HepG2 (cell line): ENCODE results near the gene TRIM31. TPM values are rescaled to one million over a fixed set of nuclear protein-coding genes. Genes with fewer than 3 reads are reported as not detected.
A peak's percentile ranks its signal among the peaks of the same experiment; 100 is the strongest.

Source experiments
- EEA1 ChIP-seq: sonication (generic); formaldehyde crosslinking; IDR thresholded peaks from 2 replicates; pipeline ENCODE4 v1.5.1; 2020; ENCODE audit warnings: mild to moderate bottlenecking, missing genetic modification reagents, borderline replicate concordance
- ELF3 ChIP-seq: IDR thresholded peaks from 2 replicates; pipeline ENCODE4 v1.6.1; 2016; ENCODE audit warnings: missing genetic modification reagents, missing compliant biosample characterization
- FOXP1 ChIP-seq, 2 experiments: fragments of 450-650 bp in 1 of 2; IDR thresholded peaks; 2 replicates each; pipeline ENCODE4 v1.6.1; 2017 to 2018; ENCODE audit warnings: antibody characterized with exemption in 1 of 2
- HIVEP1 ChIP-seq: sonication (generic); formaldehyde crosslinking; IDR thresholded peaks from 2 replicates; pipeline ENCODE4 v1.4.0; 2020; ENCODE audit warnings: mild to moderate bottlenecking, missing genetic modification reagents
- HMGXB4 ChIP-seq, 2 experiments: sonication (generic) in 1 of 2; formaldehyde crosslinking in 1 of 2; IDR thresholded peaks; 2 replicates each; pipeline versions ENCODE4 v1.4.0 to v1.6.1; 2018 to 2020; ENCODE audit warnings: missing genetic modification reagents in 2 of 2, borderline replicate concordance in 1 of 2, low read depth in 1 of 2, mild to moderate bottlenecking in 1 of 2, missing biosample characterization in 1 of 2
- KDM4B ChIP-seq: sonication (generic); formaldehyde crosslinking; IDR thresholded peaks from 2 replicates; pipeline ENCODE4 v1.4.0; 2020; ENCODE audit warnings: missing genetic modification reagents
- KLF9 ChIP-seq: IDR thresholded peaks from 2 replicates; pipeline ENCODE4 v1.6.1; 2016; ENCODE audit warnings: low read depth
- MEF2D ChIP-seq: sonication (generic); formaldehyde crosslinking; IDR thresholded peaks from 2 replicates; pipeline ENCODE4 v1.5.1; 2020; ENCODE audit warnings: mild to moderate bottlenecking, missing genetic modification reagents
- MXD1 ChIP-seq: sonication (generic); formaldehyde crosslinking; IDR thresholded peaks from 2 replicates; pipeline ENCODE4 v1.4.0; 2020; ENCODE audit warnings: mild to moderate bottlenecking, missing genetic modification reagents
- PRDM4 ChIP-seq: sonication (generic); formaldehyde crosslinking; IDR thresholded peaks from 2 replicates; pipeline ENCODE4 v1.9.0; 2021; ENCODE audit warnings: missing genetic modification reagents, borderline replicate concordance
- SPEN ChIP-seq: sonication (generic); formaldehyde crosslinking; IDR thresholded peaks from 2 replicates; pipeline ENCODE4 v1.5.1; 2020; ENCODE audit warnings: low read depth, mild to moderate bottlenecking, missing genetic modification reagents
- TARDBP ChIP-seq: sonication (generic); formaldehyde crosslinking; IDR thresholded peaks from 2 replicates; pipeline ENCODE4 v1.8.0; 2022; ENCODE audit warnings: mild to moderate bottlenecking, missing genetic modification reagents
- ZBTB39 ChIP-seq: sonication (generic); formaldehyde crosslinking; IDR thresholded peaks from 2 replicates; pipeline ENCODE4 v1.5.0; 2020; ENCODE audit warnings: missing genetic modification reagents
- ZNF101 ChIP-seq: sonication (generic); formaldehyde crosslinking; IDR thresholded peaks from 2 replicates; pipeline ENCODE4 v1.4.0; 2020; ENCODE audit warnings: mild to moderate bottlenecking, low read depth, missing genetic modification reagents, borderline replicate concordance
- ZNF232 ChIP-seq: sonication (generic); formaldehyde crosslinking; IDR thresholded peaks from 2 replicates; pipeline ENCODE4 v1.4.0; 2020; ENCODE audit warnings: missing genetic modification reagents, borderline replicate concordance
- ZNF567 ChIP-seq: sonication (generic); formaldehyde crosslinking; IDR thresholded peaks from 2 replicates; pipeline ENCODE4 v1.8.1; 2023; ENCODE audit warnings: mild to moderate bottlenecking, missing genetic modification reagents, borderline replicate concordance
- ZNF691 ChIP-seq: sonication (generic); formaldehyde crosslinking; IDR thresholded peaks from 2 replicates; pipeline ENCODE4 v1.4.0; 2020; ENCODE audit warnings: missing genetic modification reagents, low read depth, mild to moderate bottlenecking, borderline replicate concordance
- ZNF839 ChIP-seq: sonication (generic); formaldehyde crosslinking; IDR thresholded peaks from 2 replicates; pipeline ENCODE4 v1.4.0; 2020; ENCODE audit warnings: missing genetic modification reagents, mild to moderate bottlenecking, borderline replicate concordance
- ZSCAN29 ChIP-seq: sonication (generic); formaldehyde crosslinking; conservative IDR thresholded peaks from 2 replicates; pipeline ENCODE4 v1.4.0; 2020; ENCODE audit warnings: mild to moderate bottlenecking, missing genetic modification reagents
- polyA plus RNA-seq, 8 experiments: library from polyadenylated mRNA; depleted of rRNA in 3 of 8; stranded (reverse) in 7 of 8; unstranded in 1 of 8; fragments of >200 nt; fragmentation: Illumina TruSeq in 4 of 8; extraction: Trizol in 4 of 8; gene quantifications; 2 replicates each; pipeline versions ENCODE4 v1.2.1 to v1.2.3, GENCODE V29; 2011 to 2016; ENCODE audit warnings: low read depth in 4 of 8, missing spikeins in 1 of 8, mixed read lengths in 1 of 8; ENCODE audit not compliant: insufficient read depth in 1 of 8
- total RNA-seq, 5 experiments: library from RNA; depleted of rRNA; stranded (reverse); fragments of >200 nt; fragmentation: Illumina TruSeq; extraction: Trizol; gene quantifications; 2 replicates each; pipeline ENCODE4 v1.2.3, GENCODE V29; 2016; ENCODE audit warnings: low read depth in 1 of 5

Gene TRIM31
- total and polyA plus RNA-seq, 2 of the 13 experiments (the other 11 are each of a cell fraction or from before 2014, with no cell fraction given): 0.13 to 0.51 TPM

GRCh38 chr6:30102970-30103871 is 9.7 kb downstream of the TRIM31 start (continued):
- TF ChIP-seq ZBTB39 (CRISPR knock-in tag) (no peak), KLF9 (no peak), HMGXB4 (CRISPR knock-in tag; IDR thresholded peaks at IDR 0.05; ENCODE audit: borderline replicate concordance in 1 of 2, low read depth in 1 of 2) (peak; percentile 92 to 93), TARDBP (CRISPR knock-in tag) (peak; percentile 25; the same call in 1 of the 2 replicates), ZNF839 (CRISPR knock-in tag) (no peak), ZNF232 (CRISPR knock-in tag) (no peak), MEF2D (CRISPR knock-in tag) (0 out of 2 replicates have a peak, but pooled peaks have one; percentile 50), ZNF101 (CRISPR knock-in tag) (no peak), MXD1 (0 out of 2 replicates have a peak, but pooled peaks have one; percentile 47), SPEN (CRISPR knock-in tag) (peak; percentile 57; the same call in 1 of the 2 replicates), ZNF567 (CRISPR knock-in tag) (peak; percentile 91; the same call in 1 of the 2 replicates), HIVEP1 (CRISPR knock-in tag) (peak; percentile 64; the same call in 1 of the 2 replicates), ELF3 (CRISPR knock-in tag) (peak; percentile 70), EEA1 (CRISPR knock-in tag) (no peak), ZSCAN29 (CRISPR knock-in tag) (peak; percentile 82), FOXP1 (IDR thresholded peaks at IDR 0.05) (no peak), FOXP1 (CRISPR knock-in tag; IDR thresholded peaks at IDR 0.05) (peak; percentile 40; the same call in 1 of the 2 replicates), KDM4B (CRISPR knock-in tag) (no peak), ZNF691 (CRISPR knock-in tag) (peak; percentile 88; the same call in 1 of the 2 replicates), PRDM4 (CRISPR knock-in tag) (no peak)
